Testis (tissue), 3 donors: ENCODE results near the gene SNAP25. TPM values are rescaled to one million over a fixed set of nuclear protein-coding genes. Genes with fewer than 3 reads are reported as not detected.

Experiments used
- DNase-seq: peaks from one replicate; pipeline ENCODE4 v3.0.0-alpha.2; 2019
- H3K27ac ChIP-seq, 2 donors: fragments of 200-600 bp; sonication (generic); one replicate each; pipeline ENCODE4 v1.5.1; 2019
- H3K27me3 ChIP-seq: fragments of 200-600 bp; sonication (generic); one replicate; pipeline ENCODE4 v1.5.1; 2019
- H3K36me3 ChIP-seq: fragments of 200-600 bp; sonication (generic); one replicate; pipeline ENCODE4 v1.5.1; 2017; ENCODE audit warnings: low read depth; ENCODE audit errors: missing control alignments
- H3K4me1 ChIP-seq: fragments of 200-600 bp; sonication (generic); one replicate; pipeline ENCODE4 v1.5.1; 2019
- H3K4me3 ChIP-seq, 2 donors: fragments of 200-600 bp; sonication (generic); one replicate each; pipeline ENCODE4 v1.5.1; 2017 to 2019
- H3K9me3 ChIP-seq: fragments of 200-600 bp; sonication (generic); one replicate; pipeline ENCODE4 v1.5.1; 2017
- CTCF ChIP-seq, 3 experiments: fragments of 450-650 bp in 2 of 3; fragments of 200-600 bp in 1 of 3; sonication (generic) in 1 of 3; IDR thresholded peaks; one replicate each; pipeline ENCODE4 v1.5.1; 2016 to 2019; ENCODE audit warnings: antibody characterized with exemption in 3 of 3, mild to moderate bottlenecking in 2 of 3, moderate library complexity in 1 of 3
- POLR2A ChIP-seq: fragments of 450-650 bp; IDR thresholded peaks from one replicate; pipeline ENCODE4 v1.6.1; 2017; ENCODE audit warnings: antibody characterized with exemption, mild to moderate bottlenecking, moderate library complexity
- WGBS, 2 donors: methylation state at CpG; one replicate each; pipeline ENCODE4 v1.1.5; 2018; 5-methylcytosine and 5-hydroxymethylcytosine counted together
- intact Hi-C: fragments of 100-400 bp; cut with DNase I; formaldehyde crosslinking; loops from one replicate; pipeline ENCODE4 v1.15.1; 2023; ENCODE audit warnings: low total_unique reads
- polyA plus RNA-seq: library from polyadenylated mRNA; stranded (reverse); fragments of 350-450 nt; fragmentation: Illumina TruSeq; extraction: RNeasy Lipid Tissue Mini Kit (QIAGEN cat#74804); gene quantifications from one replicate; pipeline ENCODE4 v1.2.3, GENCODE V29; 2014; ENCODE audit warnings: low read depth, low replicate concordance; ENCODE audit not compliant: insufficient read depth
- total RNA-seq, 2 donors: library from RNA; depleted of rRNA; stranded (reverse); fragments of >200 nt; gene quantifications; one replicate each; pipeline ENCODE4 v1.2.3, GENCODE V29; 2016

SNAP25 gene
- total and polyA plus RNA-seq, 3 donors from 2014 or later: 8.0 to 13.7 (median 11.3) TPM

- Histone ChIP-seq H3K9me3 (no peaks in the 10 kb centered on the region), H3K27ac (no peak overlapping the region), H3K4me1 (no peaks in the 10 kb centered on the region), H3K4me3 (no peak overlapping the region), H3K36me3 (no peaks in the 10 kb centered on the region), H3K27me3 (no peaks in the 10 kb centered on the region)
- DNase-seq: no peak
- WGBS, 2 donors: 26 to 31% methylated on average over 1 of the region's 1 CpG
- TF ChIP-seq CTCF (IDR thresholded peaks at IDR 0.05) (no peak), POLR2A (no peak)
- intact Hi-C loops: no loop called here
Measured at GRCh38 chr20:10192171-10192570, 26.5 kb upstream of the SNAP25 start.

DNA sequence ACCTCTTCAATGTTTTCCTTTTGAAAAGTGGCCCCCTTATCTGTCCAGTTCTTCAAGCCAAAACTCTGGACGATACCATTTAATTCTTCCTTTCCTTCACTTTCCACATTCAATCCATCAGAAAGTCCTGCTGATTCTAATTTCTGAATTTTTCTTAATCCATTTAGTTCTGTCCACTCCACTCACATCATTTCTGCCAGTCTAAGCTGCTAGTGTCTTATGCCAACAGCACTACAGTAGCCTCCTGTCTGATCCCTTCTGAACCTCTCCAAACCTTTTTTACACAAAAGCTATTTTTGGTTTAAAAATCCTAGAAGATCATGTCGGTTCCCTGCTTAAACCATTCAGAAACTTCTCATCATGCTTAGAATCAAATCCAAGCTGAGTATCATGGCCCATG is 24.5 kb upstream of the SNAP25 start:
- no peak for DNase-seq
- H3K4me1 ChIP-seq: no peaks in the 10 kb centered on the region
- H3K4me3 ChIP-seq: no peak overlapping the region
- H3K36me3 ChIP-seq: no peaks in the 10 kb centered on the region
- TF ChIP-seq CTCF (IDR thresholded peaks at IDR 0.05) (no peak), POLR2A (no peak)
- H3K27ac ChIP-seq: no peak overlapping the region
- no peaks in the 10 kb centered on the region for H3K9me3 ChIP-seq
- H3K27me3 ChIP-seq: no peaks in the 10 kb centered on the region
- WGBS, 2 donors: 84 to 86% methylated on average over 2 of the region's 2 CpGs
- intact Hi-C loops: no loop called here

DNA sequence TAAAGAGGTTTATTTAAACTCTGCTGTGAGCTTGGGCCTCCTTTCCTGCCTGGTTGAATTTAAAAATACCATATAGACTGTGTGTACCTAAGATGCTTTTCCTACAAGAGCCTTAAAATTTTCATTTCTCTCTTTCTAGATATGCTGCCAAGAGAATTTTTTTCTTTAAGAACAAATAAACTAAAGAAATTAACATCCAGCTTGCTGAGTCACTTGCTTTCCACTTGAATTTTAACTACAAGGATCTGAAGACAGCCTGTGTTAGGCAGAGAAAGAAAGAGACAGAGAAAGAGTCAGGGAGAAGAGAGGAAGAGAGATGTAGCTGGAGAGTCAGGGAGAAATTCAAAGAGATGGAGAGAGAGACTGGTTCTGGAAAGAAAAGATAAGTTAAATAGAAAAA is 18.3 kb upstream of the SNAP25 start:
- no peak for DNase-seq
- Histone ChIP-seq H3K9me3 (no peaks in the 10 kb centered on the region), H3K4me1 (no peaks in the 10 kb centered on the region), H3K36me3 (no peaks in the 10 kb centered on the region), H3K27ac (no peak overlapping the region), H3K27me3 (no peaks in the 10 kb centered on the region), H3K4me3 (no peak overlapping the region)
- intact Hi-C loops: no loop called here
- TF ChIP-seq CTCF (IDR thresholded peaks at IDR 0.05) (no peak), POLR2A (no peak)

DNA sequence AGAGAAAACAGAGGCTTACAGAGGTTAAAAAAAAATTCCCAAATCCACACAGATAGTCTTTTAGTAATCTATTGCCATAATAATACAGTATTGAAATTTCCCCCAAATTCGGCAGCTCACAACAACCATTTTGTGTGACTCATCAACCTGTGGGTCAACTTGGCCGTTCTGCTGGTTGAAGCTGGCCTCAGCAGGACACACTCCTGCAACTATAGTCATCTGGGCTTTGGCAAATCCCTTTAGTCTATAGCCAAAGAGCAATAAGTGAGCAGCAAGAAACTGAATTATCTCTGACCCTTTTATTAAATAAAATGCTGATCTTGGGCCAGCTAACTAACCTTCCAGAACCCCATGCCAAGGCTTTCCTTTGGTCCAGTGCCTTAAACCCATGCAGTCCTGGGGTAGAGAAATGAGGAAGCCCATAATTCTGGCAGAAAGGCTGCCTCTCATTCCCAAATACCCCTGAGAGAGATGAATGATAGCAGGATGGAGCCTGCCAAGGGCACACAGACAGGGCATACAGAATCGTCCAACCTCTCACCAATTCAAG is 17.2 kb upstream of the SNAP25 start:
- Histone ChIP-seq H3K27me3 (no peaks in the 10 kb centered on the region), H3K36me3 (no peaks in the 10 kb centered on the region), H3K9me3 (no peaks in the 10 kb centered on the region), H3K4me3 (no peak overlapping the region), H3K4me1 (no peaks in the 10 kb centered on the region), H3K27ac (no peak overlapping the region)
- DNase-seq: no peak
- TF ChIP-seq CTCF (IDR thresholded peaks at IDR 0.05) (no peak), POLR2A (no peak)
- WGBS, 2 donors: 62 to 65% methylated on average over 3 of the region's 3 CpGs
- intact Hi-C loops: no loop called here

- Histone ChIP-seq H3K27ac (no peak overlapping the region), H3K9me3 (no peaks in the 10 kb centered on the region), H3K36me3 (no peaks in the 10 kb centered on the region), H3K27me3 (no peaks in the 10 kb centered on the region), H3K4me1 (no peaks in the 10 kb centered on the region), H3K4me3 (no peak overlapping the region)
- no peak for TF ChIP-seq CTCF (IDR thresholded peaks at IDR 0.05)
- TF ChIP-seq POLR2A: no peak
- 85 to 88% methylated on average over 1 of the region's 1 CpG for WGBS, 2 donors
- no peak for DNase-seq
- intact Hi-C loops: no loop called here
Measured at GRCh38 chr20:10209091-10209490, 9.5 kb upstream of the SNAP25 start.
